Liver (tissue), 9 donors: ENCODE results near the gene GRK1. TPM values are rescaled to one million over a fixed set of nuclear protein-coding genes. Genes with fewer than 3 reads are reported as not detected.

Experiments used
- DNase-seq: peaks from one replicate; pipeline ENCODE4 v3.0.0-alpha.2; 2017; ENCODE audit warnings: low spot score
- H3K27ac ChIP-seq, 2 donors: one replicate each; pipeline ENCODE4 v1.7.0; 2013; ENCODE audit warnings: inconsistent platforms in 2 of 2, low read length in 2 of 2, control low read depth in 1 of 2, low read depth in 1 of 2, mild to moderate bottlenecking in 1 of 2
- H3K27me3 ChIP-seq, 4 donors: one replicate each; pipeline versions ENCODE4 v1.6.1 to v1.7.0; 2013; ENCODE audit warnings: low read length in 3 of 4, inconsistent platforms in 1 of 4, mild to moderate bottlenecking in 1 of 4, moderate library complexity in 1 of 4; ENCODE audit not compliant: control insufficient read depth in 4 of 4, insufficient read depth in 4 of 4
- H3K36me3 ChIP-seq, 4 donors: one replicate each; pipeline versions ENCODE4 v1.6.1 to v1.7.0; 2013; ENCODE audit warnings: low read length in 3 of 4, mild to moderate bottlenecking in 3 of 4, low read depth in 1 of 4, moderate library complexity in 1 of 4; ENCODE audit not compliant: control insufficient read depth in 4 of 4, insufficient read depth in 3 of 4
- H3K4me1 ChIP-seq, 4 donors: one replicate each; pipeline versions ENCODE4 v1.6.1 to v1.7.0; 2013; ENCODE audit warnings: low read length in 3 of 4, mild to moderate bottlenecking in 3 of 4, moderate library complexity in 1 of 4; ENCODE audit not compliant: control insufficient read depth in 4 of 4, insufficient read depth in 4 of 4
- H3K4me3 ChIP-seq, 3 donors: one replicate each; pipeline versions ENCODE4 v1.6.1 to v1.7.0; 2013; ENCODE audit warnings: low read length in 3 of 3, control low read depth in 1 of 3, low read depth in 1 of 3, mild to moderate bottlenecking in 1 of 3
- H3K9ac ChIP-seq, 2 donors: one replicate each; pipeline ENCODE4 v1.7.0; 2013; ENCODE audit warnings: low read length in 2 of 2, mild to moderate bottlenecking in 2 of 2, moderate library complexity in 2 of 2, control low read depth in 1 of 2, low read depth in 1 of 2
- H3K9me3 ChIP-seq, 4 donors: one replicate each; pipeline versions ENCODE4 v1.6.1 to v1.7.0; 2013; ENCODE audit warnings: low read length in 3 of 4; ENCODE audit not compliant: control insufficient read depth in 4 of 4
- EGR1 ChIP-seq, 2 donors: IDR thresholded peaks; 2 replicates each; pipeline ENCODE4 v1.6.1; 2016 to 2018; ENCODE audit warnings: antibody characterized with exemption in 2 of 2, low read depth in 2 of 2
- FOXA1 ChIP-seq: IDR thresholded peaks from 2 replicates; pipeline ENCODE4 v1.6.1; 2016; ENCODE audit warnings: antibody characterized with exemption
- FOXA2 ChIP-seq: IDR thresholded peaks from 2 replicates; pipeline ENCODE4 v1.6.1; 2016; ENCODE audit warnings: antibody characterized with exemption
- GABPA ChIP-seq, 2 donors: IDR thresholded peaks in 1 of 2; conservative IDR thresholded peaks in 1 of 2; 2 replicates each; pipeline ENCODE4 v1.6.1; 2016; ENCODE audit warnings: antibody characterized with exemption in 2 of 2, mild to moderate bottlenecking in 1 of 2, moderate library complexity in 1 of 2
- HNF4A ChIP-seq, 2 donors: conservative IDR thresholded peaks; 2 replicates each; pipeline ENCODE4 v1.6.1; 2016; ENCODE audit warnings: antibody characterized with exemption in 2 of 2, mild to moderate bottlenecking in 2 of 2
- HNF4G ChIP-seq: IDR thresholded peaks from 2 replicates; pipeline ENCODE4 v1.6.1; 2016; ENCODE audit warnings: antibody characterized with exemption
- JUND ChIP-seq, 2 donors: IDR thresholded peaks; 2 replicates each; pipeline ENCODE4 v1.6.1; 2016; ENCODE audit warnings: antibody characterized with exemption in 2 of 2
- MAX ChIP-seq: IDR thresholded peaks from 2 replicates; pipeline ENCODE4 v1.6.1; 2016; ENCODE audit warnings: antibody characterized with exemption
- NR2F2 ChIP-seq: IDR thresholded peaks from 2 replicates; pipeline ENCODE4 v1.6.1; 2016; ENCODE audit warnings: antibody characterized with exemption
- RAD21 ChIP-seq, 2 donors: IDR thresholded peaks; 2 replicates each; pipeline ENCODE4 v1.6.1; 2016; ENCODE audit warnings: antibody characterized with exemption in 2 of 2, mild to moderate bottlenecking in 2 of 2
- SP1 ChIP-seq: IDR thresholded peaks from 2 replicates; pipeline ENCODE4 v1.6.1; 2018; ENCODE audit warnings: antibody characterized with exemption, mild to moderate bottlenecking
- TAF1 ChIP-seq: conservative IDR thresholded peaks from 2 replicates; pipeline ENCODE4 v1.6.1; 2016; ENCODE audit warnings: antibody characterized with exemption, mild to moderate bottlenecking
- YY1 ChIP-seq: IDR thresholded peaks from 2 replicates; pipeline ENCODE4 v1.6.1; 2016; ENCODE audit warnings: antibody characterized with exemption, mild to moderate bottlenecking
- ZBTB33 ChIP-seq: IDR thresholded peaks from 2 replicates; pipeline ENCODE4 v1.6.1; 2016; ENCODE audit warnings: antibody characterized with exemption
- WGBS: extraction: QIAGEN DNeasy Blood & Tissue Kit; methylation state at CpG from one replicate; pipeline ENCODE4 v1.1.7; 2013; 5-methylcytosine and 5-hydroxymethylcytosine counted together
- polyA plus RNA-seq, 2 donors: library from polyadenylated mRNA; stranded (reverse) in 1 of 2; unstranded in 1 of 2; fragments of 200-250 nt in 1 of 2; fragments of >200 nt in 1 of 2; fragmentation: Nextera tagmentation in 1 of 2; extraction: Ambion mirVana in 1 of 2; gene quantifications; one replicate each; pipeline versions ENCODE4 v1.2.1 to v1.2.3, GENCODE V29; 2013 to 2015
- total RNA-seq, 2 donors: library from RNA; depleted of rRNA; stranded (reverse); fragments of >200 nt; gene quantifications; one replicate each; pipeline ENCODE4 v1.2.3, GENCODE V29; 2014
- TF ChIP-seq, protein P1 (sequence below): fragments of 150-350 bp; IDR thresholded peaks from 2 replicates; pipeline ENCODE4 v1.5.1; 2017; ENCODE audit warnings: improper control_type of control experiment, low read depth, low read length; ENCODE audit not compliant: missing input control
- TF ChIP-seq, protein P2 (sequence below): IDR thresholded peaks from 2 replicates; pipeline ENCODE4 v1.6.1; 2016; ENCODE audit warnings: antibody characterized with exemption, mild to moderate bottlenecking
- donor health status: healthy.
- donor health status: healthy.
- donor health status: healthy.
- donor health status: healthy.
- donor health status: healthy.

The GRK1 gene
- total and polyA plus RNA-seq, 4 donors: 0.05 TPM; not detected in 3

DNA sequence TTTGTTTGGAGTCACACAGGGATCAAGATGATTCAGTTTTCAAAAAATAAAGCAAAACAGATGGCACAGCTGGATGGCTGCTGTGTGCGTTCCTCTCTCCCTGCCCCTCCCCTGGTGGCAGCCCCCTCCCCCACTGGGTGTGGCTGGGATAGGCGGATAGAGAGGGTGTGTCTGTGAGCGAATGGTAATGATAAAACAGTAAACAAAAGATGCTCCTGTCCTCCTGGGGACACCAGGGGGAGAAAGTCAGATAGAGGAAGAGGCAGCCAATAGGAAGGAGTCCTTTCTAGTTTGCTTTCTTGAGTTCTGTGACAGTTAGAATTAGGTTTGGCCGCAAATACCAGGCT lies 98.5 kb downstream of the GRK1 start:
- Histone ChIP-seq H3K9me3 (no peaks in the 10 kb centered on the region), H3K27ac (no peak overlapping the region), H3K4me1 (no peaks in the 10 kb centered on the region), H3K4me3 (no peak overlapping the region), H3K9ac (no peak overlapping the region), H3K36me3 (peaks cover 0 to 3% (median 0%) of the 10 kb centered on the region in 4 donors), H3K27me3 (peaks cover 0 to 4% (median 1%) of the 10 kb centered on the region in 4 donors)
- no peak for TF ChIP-seq RAD21 (IDR thresholded peaks at IDR 0.05)
- TF ChIP-seq GABPA (IDR thresholded peaks at IDR 0.05 in 1 of 2, conservative IDR thresholded peaks at IDR 0.05 in 1 of 2): no peak
- TF ChIP-seq NR2F2: no peak
- no peak for TF ChIP-seq SP1
- TF ChIP-seq, protein P1, sequence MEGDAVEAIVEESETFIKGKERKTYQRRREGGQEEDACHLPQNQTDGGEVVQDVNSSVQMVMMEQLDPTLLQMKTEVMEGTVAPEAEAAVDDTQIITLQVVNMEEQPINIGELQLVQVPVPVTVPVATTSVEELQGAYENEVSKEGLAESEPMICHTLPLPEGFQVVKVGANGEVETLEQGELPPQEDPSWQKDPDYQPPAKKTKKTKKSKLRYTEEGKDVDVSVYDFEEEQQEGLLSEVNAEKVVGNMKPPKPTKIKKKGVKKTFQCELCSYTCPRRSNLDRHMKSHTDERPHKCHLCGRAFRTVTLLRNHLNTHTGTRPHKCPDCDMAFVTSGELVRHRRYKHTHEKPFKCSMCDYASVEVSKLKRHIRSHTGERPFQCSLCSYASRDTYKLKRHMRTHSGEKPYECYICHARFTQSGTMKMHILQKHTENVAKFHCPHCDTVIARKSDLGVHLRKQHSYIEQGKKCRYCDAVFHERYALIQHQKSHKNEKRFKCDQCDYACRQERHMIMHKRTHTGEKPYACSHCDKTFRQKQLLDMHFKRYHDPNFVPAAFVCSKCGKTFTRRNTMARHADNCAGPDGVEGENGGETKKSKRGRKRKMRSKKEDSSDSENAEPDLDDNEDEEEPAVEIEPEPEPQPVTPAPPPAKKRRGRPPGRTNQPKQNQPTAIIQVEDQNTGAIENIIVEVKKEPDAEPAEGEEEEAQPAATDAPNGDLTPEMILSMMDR: no peak
- TF ChIP-seq HNF4G: no peak
- DNase-seq: no peak
- WGBS: 48% methylated on average over 4 of the region's 4 CpGs

GRCh38 chr13:113766035-113766800 lies 99.2 kb downstream of the GRK1 start:
- DNase-seq: no peak
- WGBS: 76% methylated on average over 30 of the region's 30 CpGs
- Histone ChIP-seq H3K27me3 (peaks cover 0 to 4% (median 0%) of the 10 kb centered on the region in 4 donors), H3K36me3 (peaks cover 0 to 3% (median 0%) of the 10 kb centered on the region in 4 donors), H3K9ac (no peak overlapping the region), H3K9me3 (no peaks in the 10 kb centered on the region), H3K4me3 (no peak overlapping the region), H3K4me1 (no peaks in the 10 kb centered on the region), H3K27ac (no peak overlapping the region)
- TF ChIP-seq ZBTB33 (no peak), RAD21 (IDR thresholded peaks at IDR 0.05) (no peak), HNF4A (conservative IDR thresholded peaks at IDR 0.05) (no peak), FOXA2 (no peak), GABPA (IDR thresholded peaks at IDR 0.05 in 1 of 2, conservative IDR thresholded peaks at IDR 0.05 in 1 of 2) (no peak), FOXA1 (no peak), NR2F2 (no peak), JUND (IDR thresholded peaks at IDR 0.05) (no peak), MAX (no peak), SP1 (no peak), YY1 (no peak), TAF1 (no peak), HNF4G (no peak), EGR1 (IDR thresholded peaks at IDR 0.05; ENCODE audit: low read depth in 2 of 2) (no peak)
- TF ChIP-seq, protein P1: no peak
- TF ChIP-seq, protein P2, sequence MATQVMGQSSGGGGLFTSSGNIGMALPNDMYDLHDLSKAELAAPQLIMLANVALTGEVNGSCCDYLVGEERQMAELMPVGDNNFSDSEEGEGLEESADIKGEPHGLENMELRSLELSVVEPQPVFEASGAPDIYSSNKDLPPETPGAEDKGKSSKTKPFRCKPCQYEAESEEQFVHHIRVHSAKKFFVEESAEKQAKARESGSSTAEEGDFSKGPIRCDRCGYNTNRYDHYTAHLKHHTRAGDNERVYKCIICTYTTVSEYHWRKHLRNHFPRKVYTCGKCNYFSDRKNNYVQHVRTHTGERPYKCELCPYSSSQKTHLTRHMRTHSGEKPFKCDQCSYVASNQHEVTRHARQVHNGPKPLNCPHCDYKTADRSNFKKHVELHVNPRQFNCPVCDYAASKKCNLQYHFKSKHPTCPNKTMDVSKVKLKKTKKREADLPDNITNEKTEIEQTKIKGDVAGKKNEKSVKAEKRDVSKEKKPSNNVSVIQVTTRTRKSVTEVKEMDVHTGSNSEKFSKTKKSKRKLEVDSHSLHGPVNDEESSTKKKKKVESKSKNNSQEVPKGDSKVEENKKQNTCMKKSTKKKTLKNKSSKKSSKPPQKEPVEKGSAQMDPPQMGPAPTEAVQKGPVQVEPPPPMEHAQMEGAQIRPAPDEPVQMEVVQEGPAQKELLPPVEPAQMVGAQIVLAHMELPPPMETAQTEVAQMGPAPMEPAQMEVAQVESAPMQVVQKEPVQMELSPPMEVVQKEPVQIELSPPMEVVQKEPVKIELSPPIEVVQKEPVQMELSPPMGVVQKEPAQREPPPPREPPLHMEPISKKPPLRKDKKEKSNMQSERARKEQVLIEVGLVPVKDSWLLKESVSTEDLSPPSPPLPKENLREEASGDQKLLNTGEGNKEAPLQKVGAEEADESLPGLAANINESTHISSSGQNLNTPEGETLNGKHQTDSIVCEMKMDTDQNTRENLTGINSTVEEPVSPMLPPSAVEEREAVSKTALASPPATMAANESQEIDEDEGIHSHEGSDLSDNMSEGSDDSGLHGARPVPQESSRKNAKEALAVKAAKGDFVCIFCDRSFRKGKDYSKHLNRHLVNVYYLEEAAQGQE: no peak
